GM12891 (cell line): ENCODE measurements around the gene ITGAL. TPM values are rescaled to one million over a fixed set of nuclear protein-coding genes. Genes with fewer than 3 reads are reported as not detected.

Experiments
- DNase-seq: peaks from one replicate; pipeline ENCODE4 v3.0.0; 2011; ENCODE audit warnings: low spot score; ENCODE audit not compliant: insufficient read length
- FAIRE-seq: peaks from 2 replicates; lab custom pipeline; 2011; peaks lifted over from hg19 to GRCh38; lab: Jason Lieb, UNC
- PAX5 ChIP-seq: IDR thresholded peaks from 2 replicates; pipeline ENCODE4 v1.6.1; 2011; ENCODE audit warnings: low read length, moderate library complexity, mild to moderate bottlenecking; ENCODE audit not compliant: insufficient read depth, severe bottlenecking
- POLR2A ChIP-seq: IDR thresholded peaks from 2 replicates; pipeline ENCODE4 v1.6.1; 2011; ENCODE audit warnings: low read depth, low read length, control low read depth
- POLR2AphosphoS5 ChIP-seq: IDR thresholded peaks from 2 replicates; pipeline ENCODE4 v1.6.1; 2011; ENCODE audit warnings: low read depth, low read length, control low read depth
- POU2F2 ChIP-seq: IDR thresholded peaks from 2 replicates; pipeline ENCODE4 v1.6.1; 2011; ENCODE audit warnings: low read depth, mild to moderate bottlenecking, control low read depth, low read length, moderate library complexity
- SPI1 ChIP-seq: IDR thresholded peaks from 2 replicates; pipeline ENCODE4 v1.6.1; 2011; ENCODE audit warnings: low read depth, low read length, control low read depth
- TAF1 ChIP-seq: IDR thresholded peaks from 2 replicates; pipeline ENCODE4 v1.6.1; 2011; ENCODE audit warnings: low read depth, low read length, control low read depth
- polyA plus RNA-seq: library from polyadenylated mRNA; unstranded; fragments of >200 nt; gene quantifications from one replicate; pipeline ENCODE4 v1.2.1, GENCODE V29; 2012; ENCODE audit warnings: low read depth, missing spikeins, inconsistent platforms; ENCODE audit not compliant: missing spikeins

Gene ITGAL
- polyA plus RNA-seq: 35.4 TPM

DNA sequence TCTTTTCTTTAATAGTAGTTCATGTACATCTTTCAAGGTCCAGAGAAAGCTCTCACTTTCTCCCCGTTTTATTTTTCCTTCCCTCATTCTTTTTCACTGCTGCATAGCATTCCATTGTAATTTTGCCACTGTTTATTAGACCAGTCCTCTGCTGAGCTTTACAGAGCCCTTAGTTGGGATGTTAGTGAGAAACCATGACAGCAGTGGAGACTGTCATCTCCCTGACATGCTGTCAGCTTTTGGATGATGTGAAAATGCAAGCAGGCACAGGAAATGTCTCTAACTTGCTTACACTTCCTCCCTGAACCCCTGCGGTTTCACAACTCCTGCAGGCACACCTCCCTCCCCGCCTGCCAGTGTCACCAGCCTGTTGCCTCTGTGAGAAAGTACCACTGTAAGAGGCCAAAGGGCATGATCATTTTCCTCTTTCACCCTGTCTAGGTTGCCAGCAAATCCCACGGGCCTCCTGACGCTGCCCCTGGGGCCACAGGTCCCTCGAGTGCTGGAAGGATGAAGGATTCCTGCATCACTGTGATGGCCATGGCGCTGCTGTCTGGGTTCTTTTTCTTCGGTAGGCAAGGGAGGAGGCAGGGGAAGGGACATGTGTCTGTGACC is at the start of gene ITGAL:
TSS of gene ITGAL (plus strand) at position 415 of the 615 bp plus-strand sequence. CDS start at position 511, 96 bp downstream.
- DNase-seq (peak; percentile 68), FAIRE-seq (peak; percentile 98)
- TF ChIP-seq SPI1 (peak; percentile 94), POU2F2 (peak; percentile 77), POLR2A (peak; percentile 52; the same call in 1 of the 2 replicates), TAF1 (peak; percentile 52; the same call in 1 of the 2 replicates), POLR2AphosphoS5 (peak; percentile 76), PAX5 (no peak)

- no peak for FAIRE-seq
- no peak for TF ChIP-seq TAF1
- TF ChIP-seq POLR2AphosphoS5: no peak
- no peak for TF ChIP-seq SPI1
- TF ChIP-seq POLR2A: no peak
- TF ChIP-seq POU2F2: no peak
- TF ChIP-seq PAX5: no peak
- no peak for DNase-seq
Measured at GRCh38 chr16:30428055-30428454, 44.5 kb upstream of the ITGAL start.

DNA sequence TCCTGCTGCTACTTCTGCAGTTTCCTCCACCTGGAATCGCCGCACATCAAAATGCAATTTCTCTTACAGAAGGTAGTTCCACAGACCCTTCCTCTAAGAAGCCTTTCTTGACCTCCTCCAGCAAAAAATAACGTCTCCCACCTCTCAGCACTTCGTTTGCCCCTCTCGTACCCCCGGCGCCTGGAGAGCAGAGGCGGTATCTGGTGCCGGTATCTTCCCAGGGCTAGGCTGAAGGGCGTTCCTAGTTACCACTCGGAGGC is 43.2 kb upstream of the ITGAL start:
- no peak for TF ChIP-seq SPI1
- 0 out of 2 replicates have a peak, but pooled peaks have one; percentile 11 for TF ChIP-seq POLR2AphosphoS5
- no peak for TF ChIP-seq POU2F2
- TF ChIP-seq TAF1: no peak
- TF ChIP-seq POLR2A: no peak
- TF ChIP-seq PAX5: no peak
- DNase-seq: no peak
- no peak for FAIRE-seq

DNA sequence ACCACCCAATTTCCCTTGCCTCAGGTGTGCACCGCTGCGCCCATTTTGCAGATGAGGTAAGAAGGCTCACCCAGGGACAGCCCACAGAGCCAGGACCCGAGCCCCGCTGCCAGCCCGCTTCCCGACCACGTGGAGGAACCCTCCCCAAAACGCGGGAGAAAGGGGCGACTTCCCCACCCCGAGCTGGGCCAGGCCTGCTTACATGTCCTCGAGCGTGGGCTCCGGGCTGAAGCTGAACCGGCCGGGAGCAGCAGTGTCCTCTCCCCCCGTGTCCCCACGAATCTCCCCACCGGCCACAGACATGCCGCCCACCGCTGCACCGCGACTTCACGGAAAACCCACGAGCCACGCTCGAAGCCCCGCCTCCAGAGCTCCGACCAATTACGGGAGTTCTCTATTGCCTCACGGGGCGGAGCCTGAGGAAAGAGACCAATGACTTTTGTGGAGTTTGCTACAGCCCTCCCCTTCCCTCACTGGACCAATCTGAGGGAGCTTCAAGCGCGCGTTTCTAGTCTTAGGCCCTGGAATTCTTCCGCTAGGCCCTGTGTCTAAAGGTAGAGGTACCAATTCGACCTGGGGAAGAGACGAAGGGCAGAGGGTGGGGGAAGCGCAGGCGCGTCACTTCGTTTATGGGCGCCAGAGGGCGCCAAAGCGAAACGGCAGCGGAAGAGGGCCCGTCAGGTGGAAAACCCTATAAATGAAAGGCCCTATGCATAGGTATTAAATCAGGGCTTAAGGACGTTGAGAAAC is 42.7 kb upstream of the ITGAL start, which contains the start of gene DCTPP1:
TSS of gene DCTPP1 (minus strand) at position 353 of the 750 bp plus-strand sequence. CDS start at position 303, 50 bp downstream.
- DNase-seq (peak; percentile 89), FAIRE-seq (peak; percentile 90)
- TF ChIP-seq TAF1 (peak; percentile 66; the same call in 1 of the 2 replicates), POU2F2 (peak; percentile 85), SPI1 (peak; percentile 27; the same call in 1 of the 2 replicates), POLR2AphosphoS5 (peak; percentile 28; the same call in 1 of the 2 replicates), PAX5 (no peak), POLR2A (peak; percentile 67; the same call in 1 of the 2 replicates)

GRCh38 chr16:30430428-30430970 is 42.0 kb upstream of the ITGAL start:
- DNase-seq (no peak), FAIRE-seq (no peak)
- TF ChIP-seq SPI1: no peak
- TF ChIP-seq POLR2AphosphoS5: no peak
- no peak for TF ChIP-seq PAX5
- TF ChIP-seq POLR2A: no peak
- TF ChIP-seq POU2F2: no peak
- TF ChIP-seq TAF1: no peak

DNA sequence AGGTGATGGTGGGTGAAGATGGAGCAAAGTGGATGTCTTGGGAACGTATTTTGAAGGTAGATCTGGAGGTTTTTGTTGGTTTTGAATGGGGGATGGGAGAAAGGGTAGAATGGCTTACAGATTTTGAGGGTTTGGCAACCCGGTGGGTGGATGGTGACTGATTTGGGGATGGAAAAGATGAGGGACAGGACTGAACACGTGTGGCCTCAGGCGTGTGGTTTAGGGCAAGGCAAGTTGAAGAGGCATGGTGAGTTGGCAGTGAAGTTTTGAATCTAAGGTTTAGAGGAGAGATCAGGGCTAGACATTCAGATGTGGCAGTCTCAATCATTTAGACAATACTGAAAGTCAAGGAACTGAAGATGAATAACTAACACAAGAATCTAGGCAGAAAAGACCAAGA is 37.7 kb upstream of the ITGAL start:
- TF ChIP-seq PAX5 (no peak), POLR2A (no peak), POLR2AphosphoS5 (no peak), SPI1 (no peak), TAF1 (no peak), POU2F2 (no peak)
- DNase-seq (no peak), FAIRE-seq (no peak)

DNA sequence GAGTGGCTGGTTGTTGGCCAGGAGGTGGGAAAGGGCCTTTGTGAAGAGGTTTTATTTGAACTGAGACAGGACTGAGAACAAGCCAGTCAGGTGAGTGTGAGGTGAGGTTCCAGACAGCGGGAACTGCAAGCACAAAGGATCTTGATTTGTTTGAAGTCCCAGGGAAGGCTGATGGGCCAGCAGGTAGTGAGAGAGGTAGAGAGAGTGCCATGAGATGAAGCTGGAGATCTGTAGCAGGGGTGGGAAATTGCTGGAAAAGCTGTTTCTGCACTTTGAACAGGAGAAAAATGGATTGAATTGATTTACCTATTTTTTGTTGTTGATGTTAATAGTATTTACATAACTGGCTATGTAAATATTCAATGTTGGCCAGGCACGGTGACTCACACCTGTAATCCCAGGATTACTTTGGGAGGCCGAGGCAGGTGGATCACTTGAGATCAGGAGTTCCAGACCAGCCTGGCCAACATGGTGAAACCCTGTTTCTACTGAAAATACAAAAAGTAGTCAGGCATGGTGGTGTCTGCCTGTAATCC is 35.0 kb upstream of the ITGAL start:
- TF ChIP-seq POLR2AphosphoS5 (no peak), PAX5 (no peak), POU2F2 (no peak), POLR2A (no peak), TAF1 (no peak), SPI1 (no peak)
- DNase-seq (no peak), FAIRE-seq (no peak)

DNA sequence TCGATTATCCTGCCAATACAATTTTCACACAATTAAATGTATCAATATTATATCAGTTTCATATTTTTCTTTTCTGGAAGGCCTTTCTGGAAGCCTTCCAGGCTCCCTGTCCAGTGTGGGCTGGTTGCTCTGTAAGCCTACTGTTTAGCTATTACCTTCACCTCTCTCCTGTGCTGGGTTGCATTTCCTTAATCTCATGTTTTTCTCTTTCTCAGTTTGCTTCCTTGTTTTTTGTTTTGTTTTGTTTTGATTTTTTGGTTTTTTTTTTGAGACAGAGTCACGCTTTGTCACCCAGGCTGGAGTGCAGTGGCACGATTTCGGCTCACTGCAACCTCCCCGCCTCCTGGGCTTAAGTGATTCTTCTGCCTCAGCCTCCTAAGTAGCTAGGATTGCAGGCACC is 33.7 kb upstream of the ITGAL start:
- no peak for TF ChIP-seq TAF1
- TF ChIP-seq POLR2A: no peak
- TF ChIP-seq SPI1: no peak
- TF ChIP-seq PAX5: no peak
- no peak for FAIRE-seq
- DNase-seq: no peak

DNA sequence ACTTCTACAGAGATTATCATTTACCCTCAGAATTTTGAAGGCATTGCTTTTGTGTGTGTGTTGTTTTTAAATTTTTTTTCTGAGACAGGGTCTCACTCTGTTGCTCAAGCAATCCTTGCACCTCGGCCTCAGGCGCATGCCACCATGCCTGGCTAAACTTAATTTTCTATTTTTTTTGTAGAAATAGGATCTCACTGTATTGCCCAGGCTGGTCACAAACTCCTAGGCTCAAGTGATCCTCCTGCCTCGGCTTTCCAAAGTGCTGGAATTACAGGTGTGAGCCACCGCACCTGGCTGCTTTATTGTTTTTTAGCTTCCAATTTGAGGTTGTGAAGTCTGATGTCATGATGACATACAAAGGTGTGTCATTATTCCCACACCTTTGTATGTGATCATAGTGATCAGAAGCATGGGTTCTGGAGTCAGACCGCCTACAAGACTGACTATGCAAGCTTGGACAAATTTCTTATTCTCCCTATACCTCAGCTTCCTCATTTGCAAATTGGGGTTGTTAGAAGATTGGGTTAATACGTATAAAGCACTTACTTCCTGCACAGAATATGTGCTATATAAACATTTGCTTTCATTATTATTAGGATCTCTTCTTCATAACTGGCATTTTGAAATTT is 32.7 kb upstream of the ITGAL start:
- DNase-seq: no peak
- TF ChIP-seq TAF1 (no peak), SPI1 (0 out of 2 replicates have a peak, but pooled peaks have one; percentile 5)
- no peak for FAIRE-seq
